ENCODE data around the gene AKNAD1. TPM values are rescaled to one million over a fixed set of nuclear protein-coding genes. Genes with fewer than 3 reads are reported as not detected.

The AKNAD1 gene, protein sequence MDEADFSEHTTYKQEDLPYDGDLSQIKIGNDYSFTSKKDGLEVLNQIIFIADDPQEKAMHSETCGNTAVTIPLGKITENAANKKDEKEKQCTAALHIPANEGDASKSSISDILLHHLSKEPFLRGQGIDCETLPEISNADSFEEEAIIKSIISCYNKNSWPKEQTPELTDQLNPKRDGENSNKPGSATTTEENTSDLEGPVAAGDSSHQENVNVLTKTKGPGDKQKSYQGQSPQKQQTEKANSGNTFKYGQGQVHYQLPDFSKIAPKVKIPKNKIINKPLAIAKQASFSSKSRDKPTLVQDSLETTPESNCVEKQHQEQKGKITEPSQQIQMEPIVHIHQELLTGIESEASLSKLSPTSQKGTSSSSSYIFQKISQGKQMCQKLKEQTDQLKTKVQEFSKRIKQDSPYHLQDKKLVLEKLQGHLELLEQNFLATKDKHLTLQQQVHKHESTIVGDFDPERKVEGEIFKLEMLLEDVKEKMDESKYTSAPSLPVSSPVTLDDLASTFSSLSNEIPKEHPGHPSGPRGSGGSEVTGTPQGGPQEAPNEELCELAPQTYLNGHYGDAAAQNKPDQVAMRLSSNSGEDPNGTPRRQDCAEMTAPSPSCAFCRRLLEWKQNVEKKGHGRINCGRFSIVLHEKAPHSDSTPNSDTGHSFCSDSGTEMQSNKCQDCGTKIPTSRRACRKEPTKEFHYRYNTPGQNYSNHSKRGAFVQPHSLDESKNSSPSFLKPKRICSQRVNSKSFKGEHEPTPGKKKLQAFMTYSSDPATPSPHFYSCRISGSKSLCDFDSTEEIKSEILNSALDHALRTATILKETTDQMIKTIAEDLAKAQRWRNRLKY
- total RNA-seq = 1 to 10 TPM in 1 of 5 donors, not detected in 4; 2.0 TPM
- under 1 TPM in 2 of 3 donors, not detected in 1; 0.28 to 0.37 TPM for polyA plus RNA-seq
- long read RNA-seq, donor 1 = 0 reads
- long read RNA-seq, donor 2 = 0 reads
- long read RNA-seq, donor 3 = 0 reads
- long read RNA-seq, donor 4 = 0 reads
- long read RNA-seq, donor 5 = 0 reads
- long read RNA-seq, donor 6 = 0 reads
- long read RNA-seq, donor 7 = 0 reads
- long read RNA-seq, donor 8 = 0 reads
- long read RNA-seq, donor 9 = 0 reads
- long read RNA-seq, donor 10 = 0 reads

- Histone ChIP-seq H3K4me3 (no peak within 1 kb of the TSS), H3K9me3 (no peaks in the 10 kb centered on the region), H3K27me3 (no peaks in the 10 kb centered on the region), H3K36me3 (no peaks in the 10 kb centered on the region), H3K27ac (no peak within 1 kb of the TSS), H3K4me1 (no peaks in the 10 kb centered on the region)
- TF ChIP-seq POLR2A (IDR thresholded peaks at IDR 0.05) (no peak), POLR2AphosphoS5 (IDR thresholded peaks at IDR 0.05) (no peak), EP300 (IDR thresholded peaks at IDR 0.05) (no peak)
- TF ChIP-seq, protein P1, sequence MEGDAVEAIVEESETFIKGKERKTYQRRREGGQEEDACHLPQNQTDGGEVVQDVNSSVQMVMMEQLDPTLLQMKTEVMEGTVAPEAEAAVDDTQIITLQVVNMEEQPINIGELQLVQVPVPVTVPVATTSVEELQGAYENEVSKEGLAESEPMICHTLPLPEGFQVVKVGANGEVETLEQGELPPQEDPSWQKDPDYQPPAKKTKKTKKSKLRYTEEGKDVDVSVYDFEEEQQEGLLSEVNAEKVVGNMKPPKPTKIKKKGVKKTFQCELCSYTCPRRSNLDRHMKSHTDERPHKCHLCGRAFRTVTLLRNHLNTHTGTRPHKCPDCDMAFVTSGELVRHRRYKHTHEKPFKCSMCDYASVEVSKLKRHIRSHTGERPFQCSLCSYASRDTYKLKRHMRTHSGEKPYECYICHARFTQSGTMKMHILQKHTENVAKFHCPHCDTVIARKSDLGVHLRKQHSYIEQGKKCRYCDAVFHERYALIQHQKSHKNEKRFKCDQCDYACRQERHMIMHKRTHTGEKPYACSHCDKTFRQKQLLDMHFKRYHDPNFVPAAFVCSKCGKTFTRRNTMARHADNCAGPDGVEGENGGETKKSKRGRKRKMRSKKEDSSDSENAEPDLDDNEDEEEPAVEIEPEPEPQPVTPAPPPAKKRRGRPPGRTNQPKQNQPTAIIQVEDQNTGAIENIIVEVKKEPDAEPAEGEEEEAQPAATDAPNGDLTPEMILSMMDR (IDR thresholded peaks at IDR 0.05) = no peak
- 50 to 78% (median 57%) methylated on average over 1 of the region's 1 CpG for whole genome bisulfite sequencing, 5 donors
- intact Hi-C loops (cut with DNase I; ENCODE audit: low total_unique reads) = no loop called here
- DNase-seq = no peak
These were observed at the start of gene AKNAD1 for GRCh38 chr1:108856994-108857393. Gene AKNAD1, minus strand, starts transcription at chr1:108857094. Its CDS starts 4,430 bp downstream, at chr1:108852664.

- no peak overlapping the region for H3K27ac ChIP-seq
- 93 to 98% (median 97%) methylated on average over 3 of the region's 3 CpGs for WGBS, 5 donors
- intact Hi-C loops (cut with DNase I; ENCODE audit: low total_unique reads) = no loop called here
- TF ChIP-seq EP300 (IDR thresholded peaks at IDR 0.05) = no peak
- no peak for TF ChIP-seq POLR2AphosphoS5 (IDR thresholded peaks at IDR 0.05)
- TF ChIP-seq POLR2A (IDR thresholded peaks at IDR 0.05) = no peak
- TF ChIP-seq, protein P1 (IDR thresholded peaks at IDR 0.05) = no peak
- no peak for DNase-seq
- no peaks in the 10 kb centered on the region for H3K27me3 ChIP-seq
- H3K4me3 ChIP-seq = no peak overlapping the region
- H3K36me3 ChIP-seq = no peaks in the 10 kb centered on the region
- no peaks in the 10 kb centered on the region for H3K9me3 ChIP-seq
- H3K4me1 ChIP-seq = peaks cover 0 to 5% (median 0%) of the 10 kb centered on the region in 4 donors
These were observed 44.2 kb upstream of the AKNAD1 start for GRCh38 chr1:108901106-108901505.

DNA sequence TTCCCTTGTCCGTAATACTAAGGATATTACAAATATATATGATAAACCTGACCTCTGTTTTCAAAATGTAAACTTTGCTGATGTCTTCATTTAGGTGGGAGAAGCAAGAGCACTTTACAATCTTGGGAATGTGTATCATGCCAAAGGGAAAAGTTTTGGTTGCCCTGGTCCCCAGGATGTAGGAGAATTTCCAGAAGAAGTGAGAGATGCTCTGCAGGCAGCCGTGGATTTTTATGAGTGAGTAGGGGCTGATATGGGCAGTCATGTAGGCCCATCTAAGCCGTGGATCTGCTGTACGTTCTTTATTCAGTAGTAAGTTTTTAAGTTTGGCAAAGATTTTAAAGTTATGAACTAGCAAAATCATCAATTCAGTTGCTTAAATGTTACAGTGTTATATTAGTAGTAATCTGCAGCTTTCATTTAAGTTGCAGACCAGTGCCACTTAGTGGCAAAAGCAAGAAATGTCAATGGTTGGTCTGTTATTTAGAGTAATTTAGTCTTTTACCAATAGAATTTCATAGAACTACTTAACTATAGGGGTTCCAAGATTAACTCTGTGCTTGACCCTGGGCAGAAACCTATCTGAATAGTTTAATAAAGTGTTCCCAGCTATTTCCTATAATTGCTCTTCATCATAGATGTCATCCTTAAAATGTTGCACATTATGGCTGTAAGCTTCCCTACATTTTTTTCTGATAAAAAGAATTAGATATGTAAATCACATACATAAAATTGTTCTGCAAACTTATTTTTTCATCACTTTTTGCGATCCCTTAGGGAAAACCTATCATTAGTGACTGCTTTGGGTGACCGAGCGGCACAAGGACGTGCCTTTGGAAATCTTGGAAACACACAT is 41.2 kb upstream of the AKNAD1 start:
- H3K27me3 ChIP-seq = no peaks in the 10 kb centered on the region
- TF ChIP-seq, protein P1 (IDR thresholded peaks at IDR 0.05) = peak in 5 of 7 experiments; percentile 45 to 64 (median 58)
- TF ChIP-seq POLR2A (IDR thresholded peaks at IDR 0.05) = no peak
- H3K36me3 ChIP-seq = no peaks in the 10 kb centered on the region
- 63 to 71% (median 68%) methylated on average over 8 of the region's 8 CpGs for WGBS, 5 donors
- no peaks in the 10 kb centered on the region for H3K9me3 ChIP-seq
- intact Hi-C loops (cut with DNase I; ENCODE audit: low total_unique reads) = loop anchor here (5.0 kb wide), 1 partner anchor 66 kb away; no protein-coding TSS in a partner anchor
- H3K4me1 ChIP-seq = peaks cover 0 to 5% (median 0%) of the 10 kb centered on the region in 4 donors
- peak in 1 of 2 donors; percentile 82 for DNase-seq
- no peak overlapping the region for H3K27ac ChIP-seq
- H3K4me3 ChIP-seq = no peak overlapping the region

All from stomach (tissue), 19 donors.